Gastrocnemius medialis (tissue), 4 donors: ENCODE measurements around the gene PEAK1.

Experiments
- CTCF ChIP-seq, 5 experiments: fragments of 450-650 bp in 3 of 5; fragments of 200-600 bp in 2 of 5; sonication (generic) in 2 of 5; IDR thresholded peaks in 4 of 5; conservative IDR thresholded peaks in 1 of 5; 1 replicate in 4 of 5; 2 replicates in 1 of 5; pipeline ENCODE4 v1.5.1; 2016 to 2019; ENCODE audit warnings: antibody characterized with exemption in 5 of 5, mild to moderate bottlenecking in 3 of 5, moderate library complexity in 3 of 5
- POLR2A ChIP-seq, 2 donors: fragments of 450-650 bp; IDR thresholded peaks; one replicate each; pipeline ENCODE4 v1.6.1; 2017; ENCODE audit warnings: antibody characterized with exemption in 2 of 2, mild to moderate bottlenecking in 2 of 2, moderate library complexity in 2 of 2

GRCh38 chr15:77127626-77128025, 292.3 kb downstream of the PEAK1 start:
- TF ChIP-seq CTCF (IDR thresholded peaks at IDR 0.05 in 4 of 5, conservative IDR thresholded peaks at IDR 0.05 in 1 of 5) (no peak), POLR2A (IDR thresholded peaks at IDR 0.05) (no peak)
